ENCODE results near the gene GAL3ST3.
"Not testable (repeated sequence)": the region's sequence is repeated elsewhere in the genome, so short reads cannot be mapped to it uniquely, and the experiment has no call there.

Gene GAL3ST3

GRCh38 chr11:66026017-66026529 lies 22.9 kb downstream of the GAL3ST3 start, which contains the start of gene CATSPER1:
Gene CATSPER1 (minus strand): TSS chr11:66026479. CDS start chr11:66026379, 100 bp downstream.
- Histone ChIP-seq H3K27me3 (peaks cover 30% of the 10 kb centered on the region), H3K4me3 (ENCODE audit: low read depth in 1 of 2, low read length in 1 of 2) (no peak within 1 kb of the TSS), H3K9me3 (no peaks in the 10 kb centered on the region), H3K4me1 (ENCODE audit: control insufficient read depth in 1 of 2, insufficient read depth in 1 of 2, low read depth in 1 of 2, low read length in 1 of 2) (peaks cover 6 to 18% of the 10 kb centered on the region in 2 experiments), H3K27ac (no peak within 1 kb of the TSS), H3K36me3 (no peaks in the 10 kb centered on the region)
- TF ChIP-seq, protein P1, sequence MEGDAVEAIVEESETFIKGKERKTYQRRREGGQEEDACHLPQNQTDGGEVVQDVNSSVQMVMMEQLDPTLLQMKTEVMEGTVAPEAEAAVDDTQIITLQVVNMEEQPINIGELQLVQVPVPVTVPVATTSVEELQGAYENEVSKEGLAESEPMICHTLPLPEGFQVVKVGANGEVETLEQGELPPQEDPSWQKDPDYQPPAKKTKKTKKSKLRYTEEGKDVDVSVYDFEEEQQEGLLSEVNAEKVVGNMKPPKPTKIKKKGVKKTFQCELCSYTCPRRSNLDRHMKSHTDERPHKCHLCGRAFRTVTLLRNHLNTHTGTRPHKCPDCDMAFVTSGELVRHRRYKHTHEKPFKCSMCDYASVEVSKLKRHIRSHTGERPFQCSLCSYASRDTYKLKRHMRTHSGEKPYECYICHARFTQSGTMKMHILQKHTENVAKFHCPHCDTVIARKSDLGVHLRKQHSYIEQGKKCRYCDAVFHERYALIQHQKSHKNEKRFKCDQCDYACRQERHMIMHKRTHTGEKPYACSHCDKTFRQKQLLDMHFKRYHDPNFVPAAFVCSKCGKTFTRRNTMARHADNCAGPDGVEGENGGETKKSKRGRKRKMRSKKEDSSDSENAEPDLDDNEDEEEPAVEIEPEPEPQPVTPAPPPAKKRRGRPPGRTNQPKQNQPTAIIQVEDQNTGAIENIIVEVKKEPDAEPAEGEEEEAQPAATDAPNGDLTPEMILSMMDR (IDR thresholded peaks at IDR 0.05): no peak

- Histone ChIP-seq H3K27me3 (peaks cover 24% of the 10 kb centered on the region), H3K4me1 (ENCODE audit: control insufficient read depth in 1 of 2, insufficient read depth in 1 of 2, low read depth in 1 of 2, low read length in 1 of 2) (peaks cover 8 to 24% of the 10 kb centered on the region in 2 experiments)
- not testable (repeated sequence) for H3K4me3 ChIP-seq (ENCODE audit: low read depth in 1 of 2, low read length in 1 of 2); H3K9me3 ChIP-seq; H3K36me3 ChIP-seq; H3K27ac ChIP-seq
Observed at GRCh38 chr11:66023186-66023440, 25.8 kb downstream of the GAL3ST3 start.

GRCh38 chr11:66022401-66023185 lies 26.4 kb downstream of the GAL3ST3 start:
- Histone ChIP-seq H3K9me3 (no peaks in the 10 kb centered on the region), H3K4me1 (ENCODE audit: control insufficient read depth in 1 of 2, insufficient read depth in 1 of 2, low read depth in 1 of 2, low read length in 1 of 2) (peaks cover 8 to 24% of the 10 kb centered on the region in 2 experiments), H3K4me3 (ENCODE audit: low read depth in 1 of 2, low read length in 1 of 2) (peak overlapping the region in 1 of 2 experiments; percentile 15), H3K27me3 (peaks cover 19% of the 10 kb centered on the region), H3K27ac (no peak overlapping the region), H3K36me3 (no peaks in the 10 kb centered on the region)
- TF ChIP-seq, protein P1 (IDR thresholded peaks at IDR 0.05): peak; percentile 95

GRCh38 chr11:66020618-66021357 lies 28.2 kb downstream of the GAL3ST3 start:
- no peaks in the 10 kb centered on the region for H3K36me3 ChIP-seq
- TF ChIP-seq, protein P1 (IDR thresholded peaks at IDR 0.05): no peak
- H3K4me3 ChIP-seq (ENCODE audit: low read depth in 1 of 2, low read length in 1 of 2): no peak overlapping the region
- H3K4me1 ChIP-seq (ENCODE audit: control insufficient read depth in 1 of 2, insufficient read depth in 1 of 2, low read depth in 1 of 2, low read length in 1 of 2): peaks cover 8 to 24% of the 10 kb centered on the region in 2 experiments
- H3K9me3 ChIP-seq: no peaks in the 10 kb centered on the region
- H3K27me3 ChIP-seq: peaks cover 18% of the 10 kb centered on the region
- peak overlapping the region; percentile 29 for H3K27ac ChIP-seq

GRCh38 chr11:66020212-66020611 lies 28.7 kb downstream of the GAL3ST3 start:
- Histone ChIP-seq H3K27ac (no peak overlapping the region), H3K4me1 (ENCODE audit: control insufficient read depth in 1 of 2, insufficient read depth in 1 of 2, low read depth in 1 of 2, low read length in 1 of 2) (peaks cover 8 to 24% of the 10 kb centered on the region in 2 experiments), H3K4me3 (ENCODE audit: low read depth in 1 of 2, low read length in 1 of 2) (no peak overlapping the region), H3K9me3 (no peaks in the 10 kb centered on the region), H3K27me3 (peaks cover 18% of the 10 kb centered on the region), H3K36me3 (no peaks in the 10 kb centered on the region)
- TF ChIP-seq, protein P1 (IDR thresholded peaks at IDR 0.05): no peak

- Histone ChIP-seq H3K36me3 (no peaks in the 10 kb centered on the region), H3K9me3 (no peaks in the 10 kb centered on the region), H3K4me3 (ENCODE audit: low read depth in 1 of 2, low read length in 1 of 2) (no peak overlapping the region), H3K27me3 (peaks cover 19% of the 10 kb centered on the region), H3K4me1 (ENCODE audit: control insufficient read depth in 1 of 2, insufficient read depth in 1 of 2, low read depth in 1 of 2, low read length in 1 of 2) (peaks cover 7 to 21% of the 10 kb centered on the region in 2 experiments), H3K27ac (no peak overlapping the region)
- TF ChIP-seq, protein P1 (IDR thresholded peaks at IDR 0.05): no peak
Observed at GRCh38 chr11:66017321-66017720, 31.6 kb downstream of the GAL3ST3 start.
